Measurements from ENCODE around the gene SYNDIG1. TPM values are rescaled to one million over a fixed set of nuclear protein-coding genes. Genes with fewer than 3 reads are reported as not detected.

The SYNDIG1 gene
- total and polyA plus RNA-seq, 2 of the 4 experiments (the other 2 are of a cell fraction), result not detected

DNA sequence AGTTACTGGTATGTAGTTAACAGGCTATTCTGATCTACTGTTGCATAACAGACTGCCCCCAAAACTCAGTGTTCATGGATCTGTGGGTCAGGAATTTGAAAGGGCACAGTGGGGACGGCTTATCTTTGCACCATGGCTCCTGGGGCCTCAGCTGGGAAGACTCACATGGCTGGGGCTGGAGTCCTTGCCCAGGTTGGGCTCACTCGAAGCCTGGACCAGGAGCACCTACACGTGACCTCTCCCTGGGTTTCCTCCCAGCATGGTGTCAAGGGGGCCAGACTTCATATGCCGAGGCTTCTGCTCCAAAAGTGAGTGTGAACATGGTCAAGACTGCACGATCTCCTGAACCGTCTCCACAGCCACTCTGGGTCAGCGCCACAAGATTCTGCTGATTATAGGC is 11.7 kb downstream of the SYNDIG1 start:
- Histone ChIP-seq H3K9me3 (ENCODE audit: control insufficient read depth, insufficient read depth, low read length) (no peaks in the 10 kb centered on the region), H4K5ac (ENCODE audit: low read depth, low read length) (no peak overlapping the region), H2BK15ac (ENCODE audit: low read depth, low read length) (no peak overlapping the region), H3K36me3 (ENCODE audit: control insufficient read depth, insufficient read depth, low read length) (no peaks in the 10 kb centered on the region), H2BK20ac (ENCODE audit: low read depth, low read length) (no peak overlapping the region), H3K18ac (ENCODE audit: low read depth, low read length) (no peak overlapping the region), H4K91ac (ENCODE audit: insufficient read depth, low read depth, low read length) (no peak overlapping the region), H3K79me1 (ENCODE audit: low read depth in 1 of 2, low read length in 2 of 2) (no peaks in the 10 kb centered on the region), H3K14ac (replicated peaks; ENCODE audit: low read depth, low read length) (no peak overlapping the region), H2AFZ (replicated peaks; ENCODE audit: low read length, poor library complexity) (no peak overlapping the region), H2BK120ac (ENCODE audit: low read depth, low read length) (no peak overlapping the region), H3K4ac (ENCODE audit: low read depth, low read length) (no peak overlapping the region), H3K9me1 (ENCODE audit: insufficient read depth, low read length) (no peaks in the 10 kb centered on the region), H2AK9ac (replicated peaks; ENCODE audit: low read depth, low read length, poor library complexity) (no peak overlapping the region), H3K9ac (ENCODE audit: low read depth, low read length) (no peak overlapping the region), H3K27me3 (ENCODE audit: control insufficient read depth, insufficient read depth, low read length) (0 out of 2 replicates have a peak, but pooled peaks cover 2% of the 10 kb centered on the region), H2AK5ac (ENCODE audit: low read depth, low read length) (no peak overlapping the region), H3K4me3 (ENCODE audit: insufficient read depth, low read depth, low read length) (no peak overlapping the region), H3K56ac (ENCODE audit: extremely low read depth, insufficient read depth, low read length) (no peak overlapping the region), H2BK5ac (ENCODE audit: low read depth, low read length, poor library complexity, severe bottlenecking) (no peak overlapping the region), H3K27ac (ENCODE audit: insufficient read depth, low read length) (no peak overlapping the region), H4K20me1 (ENCODE audit: insufficient read depth, low read length) (no peaks in the 10 kb centered on the region), H4K8ac (ENCODE audit: low read depth in 2 of 2, low read length in 2 of 2) (no peak overlapping the region), H3K4me2 (ENCODE audit: low read depth, low read length) (no peak overlapping the region), H3K23ac (ENCODE audit: low read depth, low read length) (no peak overlapping the region), H3K4me1 (ENCODE audit: control insufficient read depth, insufficient read depth, low read length) (no peaks in the 10 kb centered on the region)
- BruUV-seq (replicated peaks), result no TSS peak
- POLR2A ChIA-PET (ENCODE audit: unreplicated experiment), result no interaction called here
- no CpG with 5 or more reads among the region's 7 CpGs for WGBS, 2 experiments (ENCODE audit: extremely low coverage in 2 of 2, insufficient read length in 1 of 2)
- no peak for ATAC-seq (ENCODE audit: low read depth)
- no peak for TF ChIP-seq NFE2L2 (IDR thresholded peaks at IDR 0.05; ENCODE audit: low read depth, low read length)
- no peak for TF ChIP-seq BHLHE40 (IDR thresholded peaks at IDR 0.05; ENCODE audit: low read depth, low read length)
- no peak for TF ChIP-seq RAD21 (IDR thresholded peaks at IDR 0.05; ENCODE audit: low read length)
- TF ChIP-seq MAFK (IDR thresholded peaks at IDR 0.05; ENCODE audit: low read depth, low read length), result no peak
- TF ChIP-seq, protein P1, sequence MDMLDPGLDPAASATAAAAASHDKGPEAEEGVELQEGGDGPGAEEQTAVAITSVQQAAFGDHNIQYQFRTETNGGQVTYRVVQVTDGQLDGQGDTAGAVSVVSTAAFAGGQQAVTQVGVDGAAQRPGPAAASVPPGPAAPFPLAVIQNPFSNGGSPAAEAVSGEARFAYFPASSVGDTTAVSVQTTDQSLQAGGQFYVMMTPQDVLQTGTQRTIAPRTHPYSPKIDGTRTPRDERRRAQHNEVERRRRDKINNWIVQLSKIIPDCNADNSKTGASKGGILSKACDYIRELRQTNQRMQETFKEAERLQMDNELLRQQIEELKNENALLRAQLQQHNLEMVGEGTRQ (IDR thresholded peaks at IDR 0.05; ENCODE audit: low read depth, low read length), result no peak
- no peak for TF ChIP-seq POLR2A (IDR thresholded peaks at IDR 0.05; ENCODE audit: low read depth, low read length)
- no peak for TF ChIP-seq MAZ (IDR thresholded peaks at IDR 0.05; ENCODE audit: borderline replicate concordance, low read depth, low read length)
- TF ChIP-seq, protein P2, sequence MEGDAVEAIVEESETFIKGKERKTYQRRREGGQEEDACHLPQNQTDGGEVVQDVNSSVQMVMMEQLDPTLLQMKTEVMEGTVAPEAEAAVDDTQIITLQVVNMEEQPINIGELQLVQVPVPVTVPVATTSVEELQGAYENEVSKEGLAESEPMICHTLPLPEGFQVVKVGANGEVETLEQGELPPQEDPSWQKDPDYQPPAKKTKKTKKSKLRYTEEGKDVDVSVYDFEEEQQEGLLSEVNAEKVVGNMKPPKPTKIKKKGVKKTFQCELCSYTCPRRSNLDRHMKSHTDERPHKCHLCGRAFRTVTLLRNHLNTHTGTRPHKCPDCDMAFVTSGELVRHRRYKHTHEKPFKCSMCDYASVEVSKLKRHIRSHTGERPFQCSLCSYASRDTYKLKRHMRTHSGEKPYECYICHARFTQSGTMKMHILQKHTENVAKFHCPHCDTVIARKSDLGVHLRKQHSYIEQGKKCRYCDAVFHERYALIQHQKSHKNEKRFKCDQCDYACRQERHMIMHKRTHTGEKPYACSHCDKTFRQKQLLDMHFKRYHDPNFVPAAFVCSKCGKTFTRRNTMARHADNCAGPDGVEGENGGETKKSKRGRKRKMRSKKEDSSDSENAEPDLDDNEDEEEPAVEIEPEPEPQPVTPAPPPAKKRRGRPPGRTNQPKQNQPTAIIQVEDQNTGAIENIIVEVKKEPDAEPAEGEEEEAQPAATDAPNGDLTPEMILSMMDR (conservative IDR thresholded peaks at IDR 0.05; ENCODE audit: low read depth, low read length), result no peak
- TF ChIP-seq, protein P3, sequence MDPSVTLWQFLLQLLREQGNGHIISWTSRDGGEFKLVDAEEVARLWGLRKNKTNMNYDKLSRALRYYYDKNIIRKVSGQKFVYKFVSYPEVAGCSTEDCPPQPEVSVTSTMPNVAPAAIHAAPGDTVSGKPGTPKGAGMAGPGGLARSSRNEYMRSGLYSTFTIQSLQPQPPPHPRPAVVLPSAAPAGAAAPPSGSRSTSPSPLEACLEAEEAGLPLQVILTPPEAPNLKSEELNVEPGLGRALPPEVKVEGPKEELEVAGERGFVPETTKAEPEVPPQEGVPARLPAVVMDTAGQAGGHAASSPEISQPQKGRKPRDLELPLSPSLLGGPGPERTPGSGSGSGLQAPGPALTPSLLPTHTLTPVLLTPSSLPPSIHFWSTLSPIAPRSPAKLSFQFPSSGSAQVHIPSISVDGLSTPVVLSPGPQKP (IDR thresholded peaks at IDR 0.05; ENCODE audit: borderline replicate concordance, low read depth, low read length), result no peak
- TF ChIP-seq RFX5 (IDR thresholded peaks at IDR 0.05; ENCODE audit: low read depth, low read length), result no peak
- TF ChIP-seq CEBPB (IDR thresholded peaks at IDR 0.05; ENCODE audit: low read depth, low read length), result no peak
- no peak for TF ChIP-seq RCOR1 (IDR thresholded peaks at IDR 0.05; ENCODE audit: insufficient replicate concordance, low read length)
- no peak for TF ChIP-seq CHD1 (IDR thresholded peaks at IDR 0.05; ENCODE audit: low read depth, low read length)
- no peak for TF ChIP-seq MXI1 (IDR thresholded peaks at IDR 0.05; ENCODE audit: borderline replicate concordance, low read depth, low read length)
- TF ChIP-seq FOS (IDR thresholded peaks at IDR 0.05; ENCODE audit: low read depth, low read length), result no peak
- TF ChIP-seq SMC3 (IDR thresholded peaks at IDR 0.05; ENCODE audit: low read depth, low read length), result no peak
- intact Hi-C loops (cut with micrococcal nuclease), result no loop called here
- no peak for DNase-seq
- CTCF ChIA-PET, result no interaction called here
- dilution Hi-C loops (cut with HindIII; ENCODE audit: low sequenced_read_pairs, unreplicated experiment), result no loop called here
- in situ Hi-C loops (cut with MboI; ENCODE audit: low sequenced_read_pairs), result no loop called here

All from IMR-90 (cell line).